Subcutaneous adipose tissue (tissue), 4 donors: ENCODE measurements around the gene SCFD1. TPM values are rescaled to one million over a fixed set of nuclear protein-coding genes. Genes with fewer than 3 reads are reported as not detected.

Experiments used
- CTCF ChIP-seq: fragments of 450-650 bp; IDR thresholded peaks from one replicate; pipeline ENCODE4 v1.5.1; 2016; ENCODE audit warnings: low read depth, mild to moderate bottlenecking, control low read depth, antibody characterized with exemption, moderate library complexity
- total RNA-seq, 4 donors: library from RNA; depleted of rRNA; stranded (reverse); fragments of >200 nt; gene quantifications; one replicate each; pipeline ENCODE4 v1.1.0, GENCODE V29; 2016

SCFD1 gene
- total RNA-seq, 4 donors from 2014 or later = 54.1 to 122 (median 77.3) TPM

- no peak for TF ChIP-seq CTCF
Observed at GRCh38 chr14:30767624-30768023, 145.5 kb downstream of the SCFD1 start.

- no peak for TF ChIP-seq CTCF
Observed at GRCh38 chr14:30768791-30769190, 146.7 kb downstream of the SCFD1 start.

- no peak for TF ChIP-seq CTCF
Observed at GRCh38 chr14:30770376-30770775, 148.3 kb downstream of the SCFD1 start.

GRCh38 chr14:30771595-30771994 is 149.5 kb downstream of the SCFD1 start:
- no peak for TF ChIP-seq CTCF

- TF ChIP-seq CTCF = no peak
Observed at GRCh38 chr14:30779210-30779609, 157.1 kb downstream of the SCFD1 start.

Other genes with a start within 250 kb of the SCFD1 start
- gene G2E3, start 63.2 kb upstream of the SCFD1 start, total RNA-seq = 10 to 100 TPM in 3 of 4 donors, 1 to 10 TPM in 1; 8.9 to 19.1 (median 15.1) TPM